ENCODE data around the gene TRRAP.

Gene TRRAP

GRCh38 chr7:98974906-98975816, 96.8 kb downstream of the TRRAP start:
- TF ChIP-seq CTCF (IDR thresholded peaks at IDR 0.05; ENCODE audit: extremely low read depth, missing control alignments) = no peak
- no peak for DNase-seq (ENCODE audit: low spot score)

- DNase-seq (ENCODE audit: low spot score) = no peak
- no peak for TF ChIP-seq CTCF (IDR thresholded peaks at IDR 0.05; ENCODE audit: extremely low read depth, missing control alignments)
Observed at GRCh38 chr7:98976396-98977185, 98.3 kb downstream of the TRRAP start.

DNA sequence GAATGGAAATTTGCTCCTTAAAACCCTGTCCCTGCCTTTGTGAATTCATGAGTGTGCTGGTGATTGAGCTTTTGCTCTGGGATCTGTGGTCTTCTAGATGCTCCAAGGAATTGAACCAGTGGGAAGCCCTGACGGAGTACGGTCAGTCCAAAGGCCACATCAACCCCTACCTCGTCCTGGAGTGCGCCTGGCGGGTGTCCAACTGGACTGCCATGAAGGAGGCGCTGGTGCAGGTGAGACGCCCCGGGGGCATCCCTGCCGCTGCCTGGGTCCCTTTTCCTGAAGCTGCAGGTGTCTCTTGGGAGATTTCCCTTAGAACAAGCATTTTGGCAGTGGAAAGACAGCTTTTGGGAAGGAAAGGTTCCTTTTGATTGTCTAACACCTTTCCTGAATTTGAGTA, 100.3 kb downstream of the TRRAP start:
- no peak for TF ChIP-seq CTCF (IDR thresholded peaks at IDR 0.05; ENCODE audit: extremely low read depth, missing control alignments)
- DNase-seq (ENCODE audit: low spot score) = no peak

DNA sequence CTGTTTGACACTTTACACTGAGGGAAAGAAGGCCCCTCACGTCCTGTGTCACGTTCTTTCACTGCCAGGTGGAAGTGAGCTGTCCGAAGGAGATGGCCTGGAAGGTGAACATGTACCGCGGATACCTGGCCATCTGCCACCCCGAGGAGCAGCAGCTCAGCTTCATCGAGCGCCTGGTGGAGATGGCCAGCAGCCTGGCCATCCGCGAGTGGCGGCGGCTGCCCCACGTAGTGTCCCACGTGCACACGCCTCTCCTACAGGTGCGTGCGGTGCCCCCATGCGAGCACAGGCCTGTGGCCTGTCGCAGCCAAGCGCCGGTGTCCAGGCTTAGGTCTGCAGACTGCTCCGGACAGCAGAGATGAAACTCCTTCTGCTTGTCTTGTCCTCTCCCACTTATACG, 103.4 kb downstream of the TRRAP start:
- DNase-seq (ENCODE audit: low spot score) = no peak
- TF ChIP-seq CTCF (IDR thresholded peaks at IDR 0.05; ENCODE audit: extremely low read depth, missing control alignments) = no peak

GRCh38 chr7:98982686-98983085, 104.4 kb downstream of the TRRAP start:
- DNase-seq (ENCODE audit: low spot score) = no peak
- no peak for TF ChIP-seq CTCF (IDR thresholded peaks at IDR 0.05; ENCODE audit: extremely low read depth, missing control alignments)

GRCh38 chr7:98984126-98984525, 105.8 kb downstream of the TRRAP start:
- no peak for TF ChIP-seq CTCF (IDR thresholded peaks at IDR 0.05; ENCODE audit: extremely low read depth, missing control alignments)
- no peak for DNase-seq (ENCODE audit: low spot score)

DNA sequence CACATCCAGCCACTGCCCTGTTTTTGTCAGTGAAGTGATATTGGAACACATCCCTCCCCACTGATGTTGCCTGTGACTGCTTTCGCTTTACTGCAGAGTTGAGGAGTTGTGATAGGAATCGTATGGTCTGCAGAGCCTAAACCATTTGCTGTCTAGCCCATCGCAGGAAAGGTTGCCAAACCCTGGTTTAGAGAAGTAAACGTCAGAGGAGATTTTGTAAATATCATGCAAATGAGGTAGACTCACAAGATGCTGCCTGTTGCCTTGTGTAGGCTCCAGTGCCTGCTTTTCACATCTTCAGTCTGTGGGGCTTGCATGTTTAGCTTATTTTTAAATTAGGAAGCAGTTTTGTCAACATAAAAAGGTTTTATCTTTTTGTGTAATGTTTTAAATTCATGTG, 107.1 kb downstream of the TRRAP start:
- DNase-seq (ENCODE audit: low spot score) = no peak
- no peak for TF ChIP-seq CTCF (IDR thresholded peaks at IDR 0.05; ENCODE audit: extremely low read depth, missing control alignments)
